ENCODE measurements around the gene RAB35.
"Not testable (repeated sequence)": the region's sequence is repeated elsewhere in the genome, so short reads cannot be mapped to it uniquely, and the experiment has no call there.

The RAB35 gene

DNA sequence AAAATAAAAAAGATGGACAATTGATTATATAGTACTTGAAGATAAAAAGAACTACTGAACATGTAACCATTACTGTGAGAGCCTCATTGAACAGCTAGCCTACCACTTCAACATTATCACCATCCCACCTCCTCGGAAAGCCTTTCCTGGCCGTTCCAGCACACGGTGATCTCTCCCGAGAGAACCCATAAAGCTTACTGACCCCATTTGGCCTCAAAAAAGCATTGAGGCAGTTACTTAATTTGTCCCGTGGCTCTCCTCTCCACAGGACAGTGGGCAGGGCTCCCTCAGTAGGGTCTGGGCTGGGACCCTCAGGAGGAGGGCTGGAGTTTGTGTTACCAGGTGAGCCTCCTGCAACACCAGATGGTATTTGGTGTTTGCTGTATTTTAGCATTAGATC lies 55.8 kb downstream of the RAB35 start:
- DNase-seq (ENCODE audit: low spot score) = no peak

GRCh38 chr12:120060196-120060595 lies 56.4 kb downstream of the RAB35 start:
- DNase-seq (ENCODE audit: low spot score) = no peak

GRCh38 chr12:120056739-120057138 lies 59.8 kb downstream of the RAB35 start:
- DNase-seq (ENCODE audit: low spot score) = no peak

GRCh38 chr12:120055231-120056000 lies 61.1 kb downstream of the RAB35 start:
- no peak for DNase-seq (ENCODE audit: low spot score)

DNA sequence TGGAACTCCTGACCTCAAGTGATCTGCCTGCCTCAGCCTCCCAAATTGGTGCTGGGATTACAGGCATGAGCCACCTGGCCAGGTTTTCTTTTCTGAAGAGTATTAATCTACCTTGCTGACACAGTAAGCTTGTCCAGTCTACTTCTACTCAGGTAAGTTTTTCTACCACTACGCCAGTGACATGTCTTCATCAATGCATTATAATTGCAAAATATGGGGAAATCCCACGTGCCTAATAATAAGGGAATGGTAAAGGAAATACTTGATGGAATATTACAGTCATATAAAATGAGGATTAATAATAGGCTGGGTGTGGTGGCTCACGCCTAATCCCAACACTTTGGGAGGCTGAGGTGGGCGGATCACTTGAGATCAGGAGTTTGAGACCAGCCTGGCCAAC lies 62.3 kb downstream of the RAB35 start:
- DNase-seq (ENCODE audit: low spot score) = no peak

DNA sequence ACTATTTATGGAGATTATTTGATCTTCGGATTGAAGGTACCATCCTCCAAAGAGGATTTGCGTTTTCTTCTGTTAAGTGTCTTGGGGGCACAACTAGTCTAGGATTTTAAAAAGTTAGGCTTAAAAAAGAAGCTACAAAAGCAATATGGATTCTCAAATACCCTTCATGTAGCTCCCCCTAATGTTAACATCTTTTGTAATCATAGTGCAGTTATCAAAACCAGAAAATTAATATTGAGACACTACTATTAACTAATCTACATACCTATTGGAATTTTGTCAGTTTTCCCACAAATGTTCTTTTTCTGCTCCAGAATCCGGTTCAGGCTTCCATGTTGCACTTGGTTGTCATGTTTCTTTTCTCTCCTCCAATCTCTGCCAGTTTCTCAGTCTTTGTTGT lies 65.0 kb downstream of the RAB35 start:
- no peak for DNase-seq (ENCODE audit: low spot score)

GRCh38 chr12:120049426-120049825 lies 67.1 kb downstream of the RAB35 start:
- DNase-seq (ENCODE audit: low spot score) = no peak

- no peak for DNase-seq (ENCODE audit: low spot score)
These were observed 68.3 kb downstream of the RAB35 start for GRCh38 chr12:120048263-120048662.

DNA sequence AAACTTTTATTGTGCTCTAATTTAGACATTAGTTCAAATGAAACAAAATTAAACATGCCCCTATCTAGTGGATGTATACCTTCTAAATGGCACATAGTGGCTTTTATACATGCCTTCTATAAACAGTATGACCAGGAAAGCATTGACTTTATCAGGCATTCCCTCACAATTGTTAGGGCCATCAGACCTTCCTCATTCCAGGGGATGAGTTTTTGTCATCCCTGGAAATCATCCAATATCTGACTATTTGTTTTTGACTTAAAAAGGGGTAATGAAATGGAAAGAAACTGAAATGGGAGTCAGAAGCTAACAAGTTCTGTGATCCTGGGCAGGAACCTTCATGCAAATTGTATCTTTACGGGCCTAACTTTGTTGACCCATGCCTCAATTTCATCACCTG lies 69.5 kb downstream of the RAB35 start:
- no peak for DNase-seq (ENCODE audit: low spot score)

DNA sequence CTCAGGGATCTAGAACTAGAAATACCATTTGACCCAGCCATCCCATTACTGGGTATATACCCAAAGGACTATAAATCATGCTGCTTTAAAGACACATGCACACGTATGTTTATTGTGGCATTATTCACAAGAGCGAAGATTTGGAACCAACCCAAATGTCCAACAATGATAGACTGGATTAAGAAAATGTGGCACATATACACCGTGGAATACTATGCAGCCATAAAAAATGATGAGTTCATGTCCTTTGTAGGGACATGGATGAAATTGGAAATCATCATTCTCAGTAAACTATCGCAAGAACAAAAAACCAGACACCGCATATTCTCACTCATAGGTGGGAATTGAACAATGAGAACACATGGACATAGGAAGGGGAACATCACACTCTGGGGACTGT lies 71.2 kb downstream of the RAB35 start:
- DNase-seq (ENCODE audit: low spot score) = not testable (repeated sequence)
